Measurements from ENCODE around the gene PXN. TPM values are rescaled to one million over a fixed set of nuclear protein-coding genes. Genes with fewer than 3 reads are reported as not detected.
"Not testable (repeated sequence)": the region's sequence is repeated elsewhere in the genome, so short reads cannot be mapped to it uniquely, and the experiment has no call there.

The PXN gene
- total and polyA plus RNA-seq, 10 donors: 22.3 to 161 (median 114) TPM

- Histone ChIP-seq H3K27ac (peak overlapping the region; percentile 60 to 97 (median 86)), H3K36me3 (peaks cover 0 to 5% (median 0%) of the 10 kb centered on the region in 6 donors), H3K4me1 (peaks cover 63 to 100% (median 93%) of the 10 kb centered on the region in 6 donors), H3K9me3 (no peaks in the 10 kb centered on the region), H3K27me3 (replicated peaks in 1 of 7) (peaks cover 0 to 64% (median 0%) of the 10 kb centered on the region in 7 donors), H3K4me3 (peak overlapping the region in 1 of 8 donors; percentile 58)
- peak; percentile 81 for DNase-seq
- TF ChIP-seq POLR2AphosphoS5 (IDR thresholded peaks at IDR 0.05): peak in 2 of 3 donors; percentile 27 to 40
- TF ChIP-seq CTCF (IDR thresholded peaks at IDR 0.05 in 8 of 11, conservative IDR thresholded peaks at IDR 0.05 in 3 of 11): no peak
- no peak for TF ChIP-seq POLR2A (IDR thresholded peaks at IDR 0.05)
- intact Hi-C loops (cut with DNase I; ENCODE audit: low total_unique reads): no loop called here
- WGBS, 5 donors: 38 to 53% (median 45%) methylated on average over 6 to 8 of the region's 8 CpGs
These were observed 15.4 kb downstream of the PXN start for GRCh38 chr12:120249875-120250795.

GRCh38 chr12:120249266-120249874 lies 16.2 kb downstream of the PXN start:
- TF ChIP-seq POLR2AphosphoS5 (IDR thresholded peaks at IDR 0.05) (peak in 1 of 3 donors; percentile 48), POLR2A (IDR thresholded peaks at IDR 0.05) (no peak)
- intact Hi-C loops (cut with DNase I; ENCODE audit: low total_unique reads): no loop called here
- Histone ChIP-seq H3K9me3 (no peaks in the 10 kb centered on the region), H3K27me3 (replicated peaks in 1 of 7) (peaks cover 0 to 68% (median 0%) of the 10 kb centered on the region in 7 donors), H3K4me3 (peak overlapping the region in 1 of 8 donors; percentile 58), H3K4me1 (peaks cover 58 to 100% (median 91%) of the 10 kb centered on the region in 6 donors), H3K27ac (peak overlapping the region; percentile 60 to 97 (median 86)), H3K36me3 (no peaks in the 10 kb centered on the region)
- WGBS, 5 donors: 29 to 68% (median 36%) methylated on average over 4 of the region's 4 CpGs
- no peak for DNase-seq

- Histone ChIP-seq H3K9me3 (no peaks in the 10 kb centered on the region), H3K36me3 (no peaks in the 10 kb centered on the region), H3K27ac (peak overlapping the region in 6 of 8 donors; percentile 15 to 97 (median 86)), H3K4me1 (peaks cover 53 to 98% (median 88%) of the 10 kb centered on the region in 6 donors), H3K4me3 (peak overlapping the region in 1 of 8 donors; percentile 58), H3K27me3 (replicated peaks in 1 of 7) (peaks cover 0 to 65% (median 0%) of the 10 kb centered on the region in 7 donors)
- no peak for TF ChIP-seq POLR2A (IDR thresholded peaks at IDR 0.05)
- TF ChIP-seq POLR2AphosphoS5 (IDR thresholded peaks at IDR 0.05): peak in 1 of 3 donors; percentile 7
- DNase-seq: no peak
- WGBS, 5 donors: 67 to 83% (median 75%) methylated on average over 6 of the region's 6 CpGs
- intact Hi-C loops (cut with DNase I; ENCODE audit: low total_unique reads): no loop called here
These were observed 17.9 kb downstream of the PXN start for GRCh38 chr12:120247621-120248030.

GRCh38 chr12:120247183-120247582 lies 18.3 kb downstream of the PXN start:
- H3K4me1 ChIP-seq: peaks cover 48 to 98% (median 88%) of the 10 kb centered on the region in 6 donors
- no peak for DNase-seq
- intact Hi-C loops (cut with DNase I; ENCODE audit: low total_unique reads): no loop called here
- 73 to 80% (median 77%) methylated on average over 3 of the region's 3 CpGs for WGBS, 5 donors
- H3K27me3 ChIP-seq (replicated peaks in 1 of 7): peaks cover 0 to 67% (median 0%) of the 10 kb centered on the region in 7 donors
- no peaks in the 10 kb centered on the region for H3K9me3 ChIP-seq
- no peaks in the 10 kb centered on the region for H3K36me3 ChIP-seq
- no peak for TF ChIP-seq POLR2AphosphoS5 (IDR thresholded peaks at IDR 0.05)
- peak overlapping the region in 6 of 8 donors; percentile 1 to 97 (median 86) for H3K27ac ChIP-seq
- H3K4me3 ChIP-seq: no peak overlapping the region

GRCh38 chr12:120246705-120247104 lies 18.8 kb downstream of the PXN start:
- Histone ChIP-seq H3K4me1 (peaks cover 48 to 98% (median 88%) of the 10 kb centered on the region in 6 donors), H3K27ac (peak overlapping the region in 4 of 8 donors; percentile 1 to 97 (median 50)), H3K27me3 (replicated peaks in 1 of 7) (peaks cover 0 to 72% (median 0%) of the 10 kb centered on the region in 7 donors)
- DNase-seq; H3K36me3 ChIP-seq; H3K9me3 ChIP-seq; H3K4me3 ChIP-seq; intact Hi-C loops (cut with DNase I; ENCODE audit: low total_unique reads): not testable (repeated sequence)
- WGBS, 5 donors: 78 to 87% (median 80%) methylated on average over 5 of the region's 5 CpGs
